Fibroblast of villous mesenchyme (primary cell): ENCODE measurements around the gene ATP8A1. TPM values are rescaled to one million over a fixed set of nuclear protein-coding genes. Genes with fewer than 3 reads are reported as not detected.

Experiments used
- DNase-seq: peaks from one replicate; pipeline ENCODE4 v3.0.0-alpha.2; 2010; ENCODE audit warnings: low read depth
- H3K4me3 ChIP-seq: 2 replicates; pipeline ENCODE4 v1.5.1; 2011; ENCODE audit warnings: low read depth, mild to moderate bottlenecking, low read length
- CTCF ChIP-seq: IDR thresholded peaks from 2 replicates; pipeline ENCODE4 v1.5.1; 2012; ENCODE audit warnings: low read depth, mild to moderate bottlenecking, low read length; ENCODE audit not compliant: insufficient read depth
- total RNA-seq: library from RNA; depleted of rRNA; stranded (reverse); fragments of >200 nt; gene quantifications from 2 replicates; pipeline ENCODE4 v1.2.3, GENCODE V29; 2012

Gene ATP8A1
- total RNA-seq, 1 donor: 0.86 TPM

- DNase-seq: no peak
- TF ChIP-seq CTCF: no peak
- no peak overlapping the region for H3K4me3 ChIP-seq
Measured at GRCh38 chr4:42566835-42567234, 90.1 kb downstream of the ATP8A1 start.

- no peak for DNase-seq
- H3K4me3 ChIP-seq: no peak overlapping the region
- no peak for TF ChIP-seq CTCF
Measured at GRCh38 chr4:42562016-42562415, 94.9 kb downstream of the ATP8A1 start.

GRCh38 chr4:42561031-42561430, 95.9 kb downstream of the ATP8A1 start:
- DNase-seq: no peak
- no peak for TF ChIP-seq CTCF
- no peak overlapping the region for H3K4me3 ChIP-seq

GRCh38 chr4:42560467-42560861, 96.4 kb downstream of the ATP8A1 start:
- DNase-seq: no peak
- TF ChIP-seq CTCF: no peak
- H3K4me3 ChIP-seq: no peak overlapping the region

- H3K4me3 ChIP-seq: no peak overlapping the region
- no peak for DNase-seq
- no peak for TF ChIP-seq CTCF
Measured at GRCh38 chr4:42558156-42558555, 98.7 kb downstream of the ATP8A1 start.

GRCh38 chr4:42555828-42556227, 101.1 kb downstream of the ATP8A1 start:
- H3K4me3 ChIP-seq: no peak overlapping the region
- no peak for DNase-seq
- TF ChIP-seq CTCF: no peak

- H3K4me3 ChIP-seq: no peak overlapping the region
- TF ChIP-seq CTCF: no peak
- no peak for DNase-seq
Measured at GRCh38 chr4:42554072-42554471, 102.8 kb downstream of the ATP8A1 start.
